Heart left ventricle (tissue), 16 donors: Measurements from ENCODE around the gene SPEF1. TPM values are rescaled to one million over a fixed set of nuclear protein-coding genes. Genes with fewer than 3 reads are reported as not detected.
A peak's percentile ranks its signal among the peaks of the same experiment; 100 is the strongest.
"Not testable (repeated sequence)": the region's sequence is repeated elsewhere in the genome, so short reads cannot be mapped to it uniquely, and the experiment has no call there.

Experiments
- ATAC-seq, 4 donors: fragments of 200-7000 bp; cut with Tn5 transposase; one replicate each; pipeline ENCODE4 v1.9.1; 2020 to 2022; ENCODE audit warnings: moderate library complexity in 4 of 4, mild to moderate bottlenecking in 3 of 4, moderate number of reproducible peaks in 1 of 4
- DNase-seq, 5 donors: peaks; one replicate each; pipeline ENCODE4 v3.0.0-alpha.2; 2020
- H3K27ac ChIP-seq, 12 donors: fragments of 200-600 bp; sonication (generic) in 4 of 12; one replicate each; pipeline versions ENCODE4 v1.5.0 to v1.8.0; 2016 to 2022; ENCODE audit warnings: mild to moderate bottlenecking in 2 of 12
- H3K27me3 ChIP-seq, 9 donors: fragments of 200-600 bp; sonication (generic) in 2 of 9; one replicate each; pipeline versions ENCODE4 v1.5.1 to v1.8.0; 2016 to 2022; ENCODE audit warnings: mild to moderate bottlenecking in 3 of 9
- H3K36me3 ChIP-seq, 9 donors: fragments of 200-600 bp; sonication (generic) in 2 of 9; one replicate each; pipeline versions ENCODE4 v1.5.0 to v1.8.0; 2018 to 2022; ENCODE audit warnings: mild to moderate bottlenecking in 2 of 9
- H3K4me1 ChIP-seq, 12 donors: fragments of 200-600 bp; sonication (generic) in 4 of 12; one replicate each; pipeline versions ENCODE4 v1.5.0 to v1.8.0; 2016 to 2022; ENCODE audit warnings: mild to moderate bottlenecking in 3 of 12
- H3K4me3 ChIP-seq, 12 donors: fragments of 200-600 bp; sonication (generic) in 4 of 12; one replicate each; pipeline versions ENCODE4 v1.5.0 to v1.8.0; 2017 to 2022; ENCODE audit warnings: mild to moderate bottlenecking in 9 of 12, moderate library complexity in 4 of 12
- H3K9me3 ChIP-seq, 12 donors: fragments of 200-600 bp; sonication (generic) in 4 of 12; one replicate each; pipeline versions ENCODE4 v1.5.0 to v1.8.0; 2016 to 2022; ENCODE audit warnings: mild to moderate bottlenecking in 1 of 12
- CTCF ChIP-seq, 12 donors: fragments of 200-600 bp; sonication (generic) in 4 of 12; IDR thresholded peaks; one replicate each; pipeline versions ENCODE4 v1.5.0 to v1.8.0; 2018 to 2022; ENCODE audit warnings: antibody characterized with exemption in 12 of 12, mild to moderate bottlenecking in 5 of 12
- POLR2A ChIP-seq, 2 donors: fragments of 450-650 bp; IDR thresholded peaks; one replicate each; pipeline ENCODE4 v1.6.1; 2017; ENCODE audit warnings: antibody characterized with exemption in 2 of 2, mild to moderate bottlenecking in 2 of 2, moderate library complexity in 2 of 2
- WGBS, 4 donors: extraction: QIAGEN DNeasy Blood & Tissue Kit in 2 of 4; methylation state at CpG; one replicate each; pipeline versions ENCODE4 v1.1.5 to v1.1.7; 2013 to 2018; 5-methylcytosine and 5-hydroxymethylcytosine counted together
- intact Hi-C, 10 donors: fragments of 100-400 bp; cut with DNase I; formaldehyde crosslinking; loops; one replicate each; pipeline versions ENCODE4 v1.11.1 to v1.14.2; 2022
- long read RNA-seq, 3 donors: library from polyadenylated mRNA; unstranded; transcript quantifications; one replicate each; pipeline ENCODE4 v2.0.0, GENCODE V29; 2020 to 2021
- polyA plus RNA-seq, 2 donors: library from polyadenylated mRNA; stranded (reverse); fragments of 200-250 nt; gene quantifications; one replicate each; pipeline ENCODE4 v1.2.3, GENCODE V29; 2013
- total RNA-seq, 9 donors: library from RNA; depleted of rRNA in 2 of 9; stranded (reverse); fragments of >200 nt in 2 of 9; fragmentation: NEBNext Ultra II Directional in 3 of 9; extraction: Animal tissue kit (Norgen Biotek cat#: 25700) in 3 of 9; gene quantifications; one replicate each; pipeline versions ENCODE4 v1.1.0 to v1.2.4, GENCODE V29; 2016 to 2023
- donor health status: ischemic (EF 13 %, LVEDD 7.1; RV severe dilation, severe dysfunction).
- donor health status: healthy with polysubstance abuse.
- donor health status: DM: no; HTN: yes; CAD: no.
- donor health status: DM: no; HTN: no; CAD: no.
- donor health status: ischemic (EF 25% LVEDD 6.9; RV normal size, moderate dysfunction).
- donor health status: ischemic (EF 25% LVEDD 5.7; RV mildly dilated, moderate dysfunction).
- donor health status: healthy.
- donor health status: DM: yes; HTN: yes; CAD: no.
- donor health status: ischemic (EF 35%, LVEDD 5.7; RV mildly dilated, moderate dysfunction).
- donor health status: nonischemic (EF 11% LVEDD 7.7; RV severe dilation, severe dysfunction).
- donor health status: DM: yes; HTN: yes; CAD: no.
- donor health status: PGD.
- donor health status: ischemic (EF 29% LVEDD 5.4; RV normal size, mild dysfunction).
- donor health status: nonischemic (EF 23%, LVEDD 6.1; RV moderate dilation, normal function).

SPEF1 gene
- under 1 TPM in 4 of 9 donors, not detected in 5; 0.18 to 0.65 (median 0.30) TPM for total RNA-seq
- polyA plus RNA-seq: under 1 TPM; 0.11 to 0.17 TPM
- long read RNA-seq, donor 1, partial matches to known transcripts: 0 of 1 reads
- long read RNA-seq, donor 1, other reads (novel, unspliced or antisense): 0 of 1 reads
- long read RNA-seq, donor 2, partial matches to known transcripts: 0 of 1 reads
- long read RNA-seq, donor 2, other reads (novel, unspliced or antisense): 0 of 1 reads
- long read RNA-seq, donor 3: 0 reads

- TF ChIP-seq POLR2A (IDR thresholded peaks at IDR 0.05) (no peak), CTCF (IDR thresholded peaks at IDR 0.05) (peak in 11 of 12 donors; percentile 21 to 54 (median 39))
- H3K4me3 ChIP-seq: peak within 1 kb of the TSS in 11 of 12 donors; percentile 17 to 58 (median 46)
- peak within 1 kb of the TSS in 4 of 12 donors; percentile 7 to 52 (median 42) for H3K27ac ChIP-seq
- intact Hi-C loops: loop anchor here in 5 of 10 donors (5.0 to 10.0 kb wide), 4 partner anchors 73 to 303 kb away; no protein-coding TSS in a partner anchor
- 13 to 18% (median 16%) methylated on average over 28 of the region's 28 CpGs for WGBS, 4 donors
- peaks cover 0 to 5% (median 0%) of the 10 kb centered on the region in 9 donors for H3K27me3 ChIP-seq
- peaks cover 4 to 55% (median 42%) of the 10 kb centered on the region in 12 donors for H3K4me1 ChIP-seq
- ATAC-seq (peak; percentile 80 to 90 (median 84)), DNase-seq (peak; percentile 68 to 85 (median 81))
- H3K9me3 ChIP-seq: no peaks in the 10 kb centered on the region
- H3K36me3 ChIP-seq: peaks cover 0 to 18% (median 4%) of the 10 kb centered on the region in 9 donors
These were observed at the start of gene SPEF1 for GRCh38 chr20:3781153-3781910. Gene SPEF1, minus strand, starts transcription at chr20:3781448. Its CDS starts 161 bp downstream, at chr20:3781287.

GRCh38 chr20:3829891-3830290, 48.6 kb upstream of the SPEF1 start:
- H3K4me1 ChIP-seq, H3K9me3 ChIP-seq, H3K27me3 ChIP-seq, DNase-seq, intact Hi-C loops, H3K27ac ChIP-seq, H3K4me3 ChIP-seq, ATAC-seq: not testable (repeated sequence)
- WGBS, 4 donors: 94 to 98% (median 98%) methylated on average over 5 of the region's 5 CpGs
- peaks cover 0 to 29% (median 13%) of the 10 kb centered on the region in 9 donors for H3K36me3 ChIP-seq

- H3K27ac ChIP-seq: no peak overlapping the region
- TF ChIP-seq POLR2A (IDR thresholded peaks at IDR 0.05): no peak
- no peak for TF ChIP-seq CTCF (IDR thresholded peaks at IDR 0.05)
- 94 to 97% (median 96%) methylated on average over 3 of the region's 3 CpGs for WGBS, 4 donors
- H3K9me3 ChIP-seq: no peaks in the 10 kb centered on the region
- peaks cover 0 to 40% (median 22%) of the 10 kb centered on the region in 9 donors for H3K36me3 ChIP-seq
- ATAC-seq (no peak), DNase-seq (no peak)
- peaks cover 0 to 9% (median 2%) of the 10 kb centered on the region in 12 donors for H3K4me1 ChIP-seq
- H3K27me3 ChIP-seq: no peaks in the 10 kb centered on the region
- H3K4me3 ChIP-seq: no peak overlapping the region
- intact Hi-C loops: no loop called here
These were observed 47.5 kb upstream of the SPEF1 start for GRCh38 chr20:3828798-3829197.

- ATAC-seq (no peak), DNase-seq (no peak)
- H3K4me1 ChIP-seq: peaks cover 0 to 15% (median 5%) of the 10 kb centered on the region in 12 donors
- no peak overlapping the region for H3K4me3 ChIP-seq
- intact Hi-C loops: loop anchor here in 1 of 10 donors (2.0 kb wide), 1 partner anchor 16 kb away; no protein-coding TSS in a partner anchor
- H3K27ac ChIP-seq: no peak overlapping the region
- WGBS, 4 donors: 44 to 69% (median 61%) methylated on average over 4 of the region's 4 CpGs
- peaks cover 3 to 60% (median 42%) of the 10 kb centered on the region in 9 donors for H3K36me3 ChIP-seq
- H3K9me3 ChIP-seq: no peaks in the 10 kb centered on the region
- TF ChIP-seq CTCF (IDR thresholded peaks at IDR 0.05) (no peak), POLR2A (IDR thresholded peaks at IDR 0.05) (no peak)
- no peaks in the 10 kb centered on the region for H3K27me3 ChIP-seq
These were observed 45.2 kb upstream of the SPEF1 start for GRCh38 chr20:3826420-3826819.
